Natural killer cell treated with Interleukin-12 subunit alpha and Interleukin-12 subunit beta and Interleukin-15 and Interleukin-18, amount 100 ng/mL, for 72 hours (primary cell): ENCODE results near the gene GOLGA6D. TPM values are rescaled to one million over a fixed set of nuclear protein-coding genes. Genes with fewer than 3 reads are reported as not detected.
"Not testable (repeated sequence)": the region's sequence is repeated elsewhere in the genome, so short reads cannot be mapped to it uniquely, and the experiment has no call there.

Source experiments
- ATAC-seq, 2 donors: fragments of 150-1000 bp; cut with Tn5 transposase in 1 of 2; sonication (Bioruptor Pico), chemical (Tn5 transposase) in 1 of 2; 2 replicates each; pipeline ENCODE4 v1.10.0; 2021
- DNase-seq: peaks from one replicate; pipeline ENCODE4 v3.0.0; 2022; ENCODE audit warnings: low spot score
- H3K27ac Mint-ChIP-seq, 2 donors: 1 replicate in 1 of 2; 2 replicates in 1 of 2; pipeline ENCODE4 v1.8.0; 2022; ENCODE audit warnings: mixed read lengths in 2 of 2, mild to moderate bottlenecking in 1 of 2, moderate library complexity in 1 of 2
- H3K27me3 Mint-ChIP-seq, 2 donors: 1 replicate in 1 of 2; 2 replicates in 1 of 2; pipeline ENCODE4 v1.8.0; 2022; ENCODE audit warnings: mixed read lengths in 2 of 2
- H3K36me3 Mint-ChIP-seq: one replicate; pipeline ENCODE4 v1.8.0; 2022; ENCODE audit warnings: mixed read lengths
- H3K4me1 Mint-ChIP-seq, 2 donors: 1 replicate in 1 of 2; 2 replicates in 1 of 2; pipeline ENCODE4 v1.8.0; 2022; ENCODE audit warnings: low read depth in 2 of 2, mixed read lengths in 2 of 2, mild to moderate bottlenecking in 1 of 2
- H3K4me3 Mint-ChIP-seq: one replicate; pipeline ENCODE4 v1.8.0; 2022; ENCODE audit warnings: mixed read lengths
- H3K9me3 Mint-ChIP-seq: 2 replicates; pipeline ENCODE4 v1.8.0; 2022; ENCODE audit warnings: mixed read lengths
- total RNA-seq, 2 donors: library from RNA; stranded (reverse); gene quantifications; one replicate each; pipeline ENCODE4 v1.2.3, GENCODE V29; 2022

The GOLGA6D gene
- total RNA-seq, 2 donors from 2014 or later, result not detected

DNA sequence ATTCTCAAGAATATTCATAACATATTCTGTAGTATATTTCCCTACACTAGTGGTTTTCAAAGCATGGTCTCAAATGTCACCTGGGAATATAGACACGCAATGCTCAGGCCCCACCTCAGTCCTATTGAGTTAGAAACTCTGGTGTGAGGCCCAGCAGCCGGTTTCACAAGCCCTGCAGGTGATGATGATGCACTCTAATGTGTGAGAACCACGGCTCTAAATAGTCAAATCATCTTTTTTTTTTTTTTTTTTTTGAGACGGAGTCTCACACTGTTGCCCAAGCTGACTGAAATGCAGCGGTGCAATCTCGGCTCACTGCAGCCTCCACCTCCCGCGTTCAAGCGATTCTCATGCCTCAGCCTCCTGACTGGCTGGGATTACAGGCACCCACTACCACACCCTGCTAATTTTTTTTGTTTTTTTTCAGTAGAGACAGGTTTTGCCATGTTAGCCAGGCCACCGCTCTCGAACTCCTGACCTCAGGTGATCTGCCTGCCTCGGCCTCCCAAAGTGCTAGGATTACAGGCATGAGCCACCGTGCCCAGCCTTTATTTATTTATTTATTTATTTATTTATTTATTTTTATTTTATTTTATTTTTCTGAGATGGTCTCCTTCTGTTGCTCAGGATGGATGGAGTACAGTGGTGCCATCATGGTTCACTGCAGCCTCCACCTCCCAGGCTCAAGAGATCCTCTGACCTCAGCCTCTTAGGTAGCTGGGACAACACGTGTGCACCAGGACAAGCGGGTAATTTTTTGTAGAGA is 51.2 kb downstream of the GOLGA6D start:
- Mint-ChIP-seq H3K4me1 (peaks cover 22 to 28% of the 10 kb centered on the region in 2 donors), H3K4me3 (peak overlapping the region; percentile 20)
- H3K9me3 Mint-ChIP-seq, DNase-seq, H3K27me3 Mint-ChIP-seq, H3K36me3 Mint-ChIP-seq, H3K27ac Mint-ChIP-seq: not testable (repeated sequence)
- ATAC-seq, result peak; percentile 70 to 86

GRCh38 chr15:75335313-75335704 is 52.7 kb downstream of the GOLGA6D start:
- Mint-ChIP-seq H3K9me3 (no peaks in the 10 kb centered on the region), H3K4me3 (peak overlapping the region; percentile 96), H3K36me3 (no peaks in the 10 kb centered on the region), H3K27me3 (peaks cover 0 to 2% of the 10 kb centered on the region in 2 donors), H3K27ac (peak overlapping the region; percentile 87 to 94), H3K4me1 (peaks cover 26 to 28% of the 10 kb centered on the region in 2 donors)
- no peak for ATAC-seq
- DNase-seq, result no peak

GRCh38 chr15:75335705-75336355 is 53.2 kb downstream of the GOLGA6D start, which contains the start of gene COMMD4:
TSS of gene COMMD4 (plus strand) at chr15:75336063. CDS start at chr15:75336090, 27 bp downstream.
- Mint-ChIP-seq H3K9me3 (no peaks in the 10 kb centered on the region), H3K36me3 (no peaks in the 10 kb centered on the region), H3K4me3 (peak within 1 kb of the TSS; percentile 96), H3K27me3 (peaks cover 0 to 2% of the 10 kb centered on the region in 2 donors), H3K27ac (peak within 1 kb of the TSS; percentile 87 to 94), H3K4me1 (peaks cover 26 to 28% of the 10 kb centered on the region in 2 donors)
- ATAC-seq (peak; percentile 78 to 81), DNase-seq (peak; percentile 91)

DNA sequence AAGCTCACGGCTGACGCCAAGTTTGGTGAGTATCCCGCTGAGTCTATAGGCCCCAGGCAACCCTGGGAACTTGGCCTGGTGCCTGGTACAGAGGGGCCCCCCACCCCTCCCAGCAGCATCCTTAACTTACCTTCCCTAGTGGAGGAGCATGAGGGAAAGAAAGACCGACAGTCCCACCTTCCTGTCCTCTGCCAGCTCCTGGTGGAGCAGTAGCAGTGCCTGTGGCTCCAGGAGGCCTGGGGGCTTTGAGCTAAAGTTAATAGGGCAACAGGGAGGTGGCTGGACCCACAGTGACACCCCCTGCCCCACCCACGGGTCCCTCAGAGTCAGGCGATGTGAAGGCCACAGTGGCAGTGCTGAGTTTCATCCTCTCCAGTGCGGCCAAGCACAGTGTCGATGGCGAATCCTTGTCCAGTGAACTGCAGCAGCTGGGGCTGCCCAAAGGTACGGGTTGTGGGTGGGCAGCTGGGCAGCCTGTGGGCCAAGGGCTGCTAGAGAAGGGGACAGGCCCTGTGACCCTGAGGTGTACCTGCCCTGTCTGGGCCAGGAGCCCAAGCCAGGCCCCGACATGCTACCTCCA is 56.1 kb downstream of the GOLGA6D start:
- Mint-ChIP-seq H3K27me3 (no peaks in the 10 kb centered on the region), H3K27ac (no peak overlapping the region), H3K36me3 (peaks cover 4% of the 10 kb centered on the region), H3K4me3 (no peak overlapping the region), H3K4me1 (peaks cover 23 to 24% of the 10 kb centered on the region in 2 donors), H3K9me3 (no peaks in the 10 kb centered on the region)
- DNase-seq, result no peak
- no peak for ATAC-seq

DNA sequence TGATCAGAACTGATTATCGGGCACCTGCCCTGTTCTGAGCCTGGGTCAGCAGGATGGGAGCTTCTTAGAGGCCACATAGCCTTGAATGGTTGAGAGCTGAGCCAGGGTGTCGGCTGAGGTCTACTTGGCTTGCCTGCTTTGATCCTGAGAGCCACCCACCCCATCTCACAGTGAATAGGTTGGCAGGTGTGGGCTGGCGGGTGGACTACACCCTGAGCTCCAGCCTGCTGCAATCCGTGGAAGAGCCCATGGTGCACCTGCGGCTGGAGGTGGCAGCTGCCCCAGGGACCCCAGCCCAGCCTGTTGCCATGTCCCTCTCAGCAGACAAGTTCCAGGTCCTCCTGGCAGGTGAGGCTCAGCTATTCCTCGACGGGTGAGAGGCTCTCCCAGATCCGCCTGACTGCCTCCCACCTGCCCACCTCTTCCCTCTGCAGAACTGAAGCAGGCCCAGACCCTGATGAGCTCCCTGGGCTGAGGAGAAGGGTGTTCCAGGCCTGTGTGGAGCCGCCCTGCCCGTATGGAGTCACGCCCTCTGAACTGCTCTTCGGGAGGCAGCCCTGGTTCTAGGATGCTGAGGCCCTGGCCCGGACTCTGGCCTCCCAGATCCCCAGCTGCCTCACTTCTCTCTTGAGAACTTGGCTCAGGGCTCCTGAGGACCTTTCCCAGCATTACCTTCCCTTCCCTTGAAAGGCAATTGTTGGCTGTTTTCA is 57.1 kb downstream of the GOLGA6D start:
- no peak overlapping the region for H3K27ac Mint-ChIP-seq
- H3K4me1 Mint-ChIP-seq, result peaks cover 21 to 23% of the 10 kb centered on the region in 2 donors
- peaks cover 4% of the 10 kb centered on the region for H3K36me3 Mint-ChIP-seq
- DNase-seq, result peak; percentile 51
- no peaks in the 10 kb centered on the region for H3K27me3 Mint-ChIP-seq
- H3K4me3 Mint-ChIP-seq, result no peak overlapping the region
- no peaks in the 10 kb centered on the region for H3K9me3 Mint-ChIP-seq
- ATAC-seq, result no peak

DNA sequence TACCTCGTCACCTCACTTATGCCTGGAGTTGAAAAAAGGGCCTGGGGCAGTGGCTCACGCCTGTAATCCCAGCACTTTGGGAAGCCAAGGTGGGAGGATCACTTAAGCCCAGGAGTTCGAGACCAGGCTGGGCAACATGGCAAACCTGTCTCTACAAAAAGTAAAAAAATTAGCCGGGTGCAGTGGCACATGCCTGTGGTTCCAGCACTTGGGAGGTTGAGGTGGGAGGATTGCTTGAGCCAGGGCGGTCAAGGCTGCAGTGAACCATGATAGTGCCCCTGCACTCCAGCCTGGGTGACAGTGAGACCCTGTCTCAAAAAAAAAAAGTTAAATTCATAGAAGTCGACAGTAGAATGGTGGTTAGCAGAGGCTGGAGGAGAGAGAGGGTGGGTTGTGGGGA is 59.6 kb downstream of the GOLGA6D start:
- peak; percentile 15 for DNase-seq
- H3K4me3 Mint-ChIP-seq, result no peak overlapping the region
- peaks cover 10 to 12% of the 10 kb centered on the region in 2 donors for H3K4me1 Mint-ChIP-seq
- peaks cover 4% of the 10 kb centered on the region for H3K36me3 Mint-ChIP-seq
- no peaks in the 10 kb centered on the region for H3K9me3 Mint-ChIP-seq
- peaks cover 0 to 5% of the 10 kb centered on the region in 2 donors for H3K27me3 Mint-ChIP-seq
- no peak overlapping the region for H3K27ac Mint-ChIP-seq
- no peak for ATAC-seq

- not testable (repeated sequence) for H3K4me3 Mint-ChIP-seq, H3K36me3 Mint-ChIP-seq, H3K27me3 Mint-ChIP-seq, ATAC-seq, H3K9me3 Mint-ChIP-seq, H3K27ac Mint-ChIP-seq, DNase-seq
- peaks cover 13 to 14% of the 10 kb centered on the region in 2 donors for H3K4me1 Mint-ChIP-seq
Observed at GRCh38 chr15:75343953-75344352, 61.3 kb downstream of the GOLGA6D start.

Other genes with a start within 250 kb of the GOLGA6D start
- 10 to 100 TPM; 26.8 to 30.3 TPM for gene C15orf39, start 81.0 kb upstream of the GOLGA6D start, total RNA-seq
- gene GOLGA6C, start 24.5 kb upstream of the GOLGA6D start, total RNA-seq, result under 1 TPM in 1 of 2 donors, not detected in 1; 0.21 TPM
- 10 to 100 TPM; 54.4 to 96.2 TPM for gene COMMD4, start 53.2 kb downstream of the GOLGA6D start, total RNA-seq
- 10 to 100 TPM; 12.4 to 22.3 TPM for gene NEIL1, start 64.2 kb downstream of the GOLGA6D start, total RNA-seq
- gene MAN2C1, start 85.8 kb downstream of the GOLGA6D start, total RNA-seq, result 100 to 1,000 TPM; 213 to 295 TPM
- gene SIN3A, start 168.9 kb downstream of the GOLGA6D start, total RNA-seq, result 100 to 1,000 TPM in 1 of 2 donors, 10 to 100 TPM in 1; 93.5 to 103 TPM